GM12892 (cell line): ENCODE results near the gene PPP6R3.

Source experiments
- DNase-seq: peaks from one replicate; pipeline ENCODE4 v3.0.0; 2011; ENCODE audit not compliant: insufficient read length
- FAIRE-seq: peaks from 2 replicates; lab custom pipeline; 2011; peaks lifted over from hg19 to GRCh38; lab: Jason Lieb, UNC
- POLR2A ChIP-seq: IDR thresholded peaks from 2 replicates; pipeline ENCODE4 v1.6.1; 2011; ENCODE audit warnings: low read depth, low read length, control low read depth
- POLR2AphosphoS5 ChIP-seq: IDR thresholded peaks from 2 replicates; pipeline ENCODE4 v1.6.1; 2011; ENCODE audit warnings: low read depth, low read length, control low read depth
- TAF1 ChIP-seq: IDR thresholded peaks from 2 replicates; pipeline ENCODE4 v1.6.1; 2011; ENCODE audit warnings: low read depth, mild to moderate bottlenecking, control low read depth, low read length, borderline replicate concordance

The PPP6R3 gene

DNA sequence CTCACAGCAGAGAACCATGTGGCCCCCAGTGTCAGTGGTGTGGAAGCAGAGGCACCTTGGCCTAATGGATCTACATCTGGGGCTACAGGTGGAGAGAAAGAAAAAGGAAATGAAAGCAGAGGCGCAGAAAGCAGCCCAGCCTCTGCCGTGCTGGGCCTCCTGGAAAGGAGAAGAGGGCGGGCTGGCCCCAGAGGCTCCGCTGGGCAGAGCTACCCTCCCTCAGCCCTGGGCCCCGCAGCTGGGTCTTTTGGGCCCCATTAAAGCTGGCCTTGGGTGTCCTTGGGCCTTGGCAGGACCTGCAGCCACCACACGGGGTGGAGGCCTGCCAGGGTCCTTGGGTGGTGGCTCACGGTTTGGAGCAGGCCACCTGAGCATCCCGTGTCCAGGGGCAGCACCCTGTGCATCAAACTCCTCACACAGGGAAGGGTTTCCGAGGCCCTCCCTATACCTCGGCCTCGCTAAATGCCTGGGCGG is 192.2 kb downstream of the PPP6R3 start:
- DNase-seq, result no peak
- FAIRE-seq, result no peak
- TF ChIP-seq TAF1, result no peak
- TF ChIP-seq POLR2A, result no peak

DNA sequence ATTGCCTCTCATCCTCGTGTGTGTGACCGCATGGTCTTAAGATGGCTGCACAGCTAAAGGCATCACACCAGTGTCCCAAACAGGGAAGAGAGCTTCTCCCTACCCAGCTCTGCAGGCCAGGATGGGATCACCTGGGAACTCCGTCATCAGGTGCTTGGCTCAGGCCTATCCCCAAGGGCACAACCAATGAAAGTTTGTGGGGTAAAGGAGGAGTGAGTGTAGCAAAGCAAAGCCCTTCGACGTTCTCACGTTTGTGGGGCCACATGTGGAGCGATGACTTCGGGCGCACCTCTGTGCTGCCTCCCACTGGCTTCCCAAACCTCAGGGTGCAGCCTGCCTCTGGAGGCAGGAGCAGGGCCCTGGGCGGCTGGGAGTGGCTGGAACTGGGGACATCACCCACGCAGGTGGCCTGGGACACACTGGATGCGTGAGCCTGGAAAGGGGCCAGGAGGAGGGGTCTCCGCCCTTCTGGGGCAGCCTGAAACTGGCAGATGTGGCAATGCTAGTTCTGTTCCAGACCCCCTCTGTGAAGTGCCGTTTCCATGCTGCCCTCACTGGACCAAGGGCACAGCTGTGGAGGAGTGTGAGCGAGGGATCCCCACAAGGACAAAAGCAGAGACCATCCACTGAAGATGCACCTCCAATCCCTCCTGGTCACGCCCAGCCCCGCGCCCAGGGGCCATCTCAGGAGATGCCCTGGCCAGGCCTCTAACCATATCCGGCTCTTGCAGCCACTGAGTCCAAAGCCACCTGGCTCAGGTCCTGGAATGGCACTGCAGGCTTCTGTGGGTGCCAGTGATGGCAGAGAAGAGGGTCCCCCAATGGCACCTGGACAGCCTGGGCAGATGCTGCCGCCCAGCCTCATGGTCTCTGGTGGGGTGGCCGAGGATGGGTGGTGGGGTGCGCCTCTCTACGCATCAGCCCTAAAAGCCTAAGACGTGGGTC is 193.2 kb downstream of the PPP6R3 start:
- DNase-seq (no peak), FAIRE-seq (no peak)
- TF ChIP-seq POLR2A (no peak), TAF1 (no peak), POLR2AphosphoS5 (no peak)

- FAIRE-seq, result no peak
- TF ChIP-seq POLR2AphosphoS5, result no peak
- no peak for TF ChIP-seq POLR2A
- no peak for TF ChIP-seq TAF1
Observed at GRCh38 chr11:68654978-68655377, 194.4 kb downstream of the PPP6R3 start.

DNA sequence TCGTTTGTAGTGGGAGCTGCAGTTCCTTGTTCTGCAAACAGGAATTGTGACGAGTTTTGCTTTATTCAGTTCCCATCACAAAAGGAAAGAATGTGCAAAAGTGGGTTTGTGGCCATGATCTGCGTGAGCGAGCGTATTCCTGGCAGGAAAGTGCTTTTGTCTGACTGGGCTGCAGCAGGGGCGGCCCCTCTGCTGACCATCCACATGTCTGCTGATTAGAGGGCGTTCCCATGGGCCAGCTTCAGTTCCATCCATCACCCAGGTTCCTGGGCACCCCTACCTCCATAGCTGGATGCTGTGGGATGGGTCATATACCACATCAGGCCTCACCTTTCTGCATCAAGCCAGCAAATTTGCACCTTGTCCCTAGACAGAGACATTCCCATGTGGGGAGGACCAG is 194.9 kb downstream of the PPP6R3 start:
- TF ChIP-seq POLR2AphosphoS5, result no peak
- no peak for TF ChIP-seq TAF1
- DNase-seq, result no peak
- FAIRE-seq, result no peak

More at GRCh38 chr11:68654978-68655377, 194.4 kb downstream of the PPP6R3 start:
- no peak for DNase-seq

- TF ChIP-seq TAF1 (no peak), POLR2AphosphoS5 (no peak), POLR2A (no peak)
- no peak for DNase-seq
- no peak for FAIRE-seq
Observed at GRCh38 chr11:68655806-68656205, 195.3 kb downstream of the PPP6R3 start.

GRCh38 chr11:68657021-68657780 is 196.6 kb downstream of the PPP6R3 start:
- TF ChIP-seq TAF1, result no peak
- no peak for TF ChIP-seq POLR2A
- TF ChIP-seq POLR2AphosphoS5, result no peak
- DNase-seq, result no peak
- no peak for FAIRE-seq

DNA sequence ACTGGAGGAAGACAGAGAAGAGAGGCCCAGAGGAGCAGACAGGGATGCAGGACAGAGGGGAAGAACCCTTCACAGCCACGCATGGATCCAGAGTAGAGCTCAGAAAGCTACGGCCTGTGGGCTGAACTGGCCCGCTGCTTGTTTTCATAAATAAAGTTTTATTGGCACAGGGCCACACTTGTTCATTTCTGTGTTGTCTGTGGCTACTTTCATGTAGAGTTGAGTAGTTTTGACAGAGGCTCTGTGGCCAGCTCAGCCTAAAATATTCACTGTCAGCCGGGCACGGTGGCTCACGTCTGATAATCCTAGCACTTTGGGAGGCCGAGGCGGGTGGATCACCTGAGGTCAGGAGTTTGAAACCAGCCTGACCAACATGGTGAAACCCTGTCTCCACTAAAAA is 197.5 kb downstream of the PPP6R3 start:
- no peak for FAIRE-seq
- DNase-seq, result no peak
- TF ChIP-seq POLR2AphosphoS5, result no peak
- no peak for TF ChIP-seq POLR2A
- no peak for TF ChIP-seq TAF1

DNA sequence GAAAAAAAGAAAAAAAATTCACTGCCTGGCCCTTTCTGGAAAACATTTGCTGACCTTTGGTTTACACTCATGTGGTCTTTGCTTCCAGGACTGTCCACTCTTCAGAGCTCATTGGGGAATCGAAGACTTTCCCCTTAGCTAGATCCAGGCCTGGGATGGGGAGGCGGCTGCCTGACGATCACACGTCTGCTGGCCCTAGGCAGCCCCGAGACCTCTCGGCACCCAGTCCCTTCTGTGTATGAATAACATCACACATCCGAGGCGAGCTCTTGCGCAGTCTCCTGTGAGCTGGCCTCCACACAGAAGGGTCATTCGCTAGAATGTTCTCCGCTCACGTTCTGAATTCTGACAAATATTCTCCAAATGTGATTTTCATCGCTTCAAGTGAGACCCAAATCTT is 198.1 kb downstream of the PPP6R3 start:
- DNase-seq (no peak), FAIRE-seq (no peak)
- TF ChIP-seq POLR2A (no peak), TAF1 (no peak), POLR2AphosphoS5 (no peak)

DNA sequence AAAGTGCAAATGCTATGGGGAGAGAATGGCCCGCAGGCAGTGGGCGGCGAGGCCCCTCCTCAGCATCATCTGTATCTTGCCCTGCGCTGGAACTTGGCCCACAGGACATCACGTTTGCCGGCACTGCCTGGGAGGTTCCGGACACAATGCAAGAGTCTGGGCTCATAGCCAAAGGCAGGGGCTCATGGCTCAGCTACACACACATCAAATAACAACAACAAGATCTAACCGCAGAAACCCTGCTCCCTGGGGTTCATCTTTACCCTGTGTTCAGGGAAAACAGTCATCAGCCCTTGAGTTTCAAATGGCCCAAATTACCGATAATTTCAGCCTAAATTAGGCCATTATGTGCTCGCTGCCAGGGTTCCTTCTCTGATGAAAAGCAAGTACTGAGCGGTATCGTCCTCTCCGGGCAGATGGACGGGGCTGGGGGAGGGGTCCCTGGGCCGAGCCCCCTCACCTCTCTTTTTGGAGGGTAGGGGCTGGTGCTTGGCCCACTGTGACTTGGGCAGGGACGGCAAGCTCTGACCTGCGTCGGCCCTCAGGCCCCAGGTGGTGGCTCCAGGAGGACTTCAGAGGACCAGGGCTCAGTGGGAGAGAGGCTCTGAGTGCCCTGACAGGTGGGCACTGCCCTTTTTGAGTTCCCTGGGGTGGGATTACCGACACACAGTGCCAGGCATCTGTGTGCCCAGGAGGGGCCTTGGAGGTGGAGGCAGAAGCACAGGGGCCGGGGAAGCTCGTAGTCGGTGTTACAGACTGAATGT is 198.8 kb downstream of the PPP6R3 start:
- TF ChIP-seq POLR2AphosphoS5 (no peak), POLR2A (no peak), TAF1 (no peak)
- no peak for DNase-seq
- no peak for FAIRE-seq

DNA sequence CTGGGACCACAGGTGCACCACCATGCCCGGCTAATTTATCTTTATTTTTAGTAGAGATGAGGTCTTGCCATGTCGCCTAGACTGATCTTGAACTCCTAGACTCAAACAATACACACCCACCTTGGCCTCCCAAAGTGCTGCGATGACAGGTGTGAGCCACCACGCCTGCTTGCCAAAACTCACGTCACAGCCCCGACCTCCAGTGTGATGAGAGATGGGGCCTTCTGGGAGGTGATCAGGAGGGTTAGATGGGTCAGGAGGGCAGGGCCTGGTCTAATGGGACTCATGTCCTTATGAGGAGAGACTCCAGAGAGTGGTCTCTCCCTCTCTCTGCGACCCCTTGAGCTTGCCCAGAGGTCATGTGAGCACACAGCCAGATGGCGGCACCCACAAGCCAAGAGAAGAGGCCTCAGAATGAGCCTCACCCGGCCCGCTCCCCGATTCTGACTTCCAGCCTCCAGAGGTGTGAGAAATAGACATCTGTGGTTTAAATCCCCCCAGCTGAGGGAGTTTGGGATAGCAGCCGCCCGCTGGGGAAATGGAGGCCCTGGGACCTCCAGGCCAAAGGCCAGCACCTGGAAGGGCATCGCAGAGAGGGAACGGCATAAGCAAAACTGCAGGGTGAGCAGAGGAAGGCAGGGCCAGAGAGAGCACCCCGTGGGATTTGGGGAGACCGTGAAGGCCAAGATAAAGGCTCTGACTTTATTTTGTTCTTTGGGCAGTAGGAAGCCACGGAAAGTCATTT is 199.7 kb downstream of the PPP6R3 start:
- no peak for DNase-seq
- no peak for FAIRE-seq
- TF ChIP-seq POLR2AphosphoS5, result no peak
- no peak for TF ChIP-seq POLR2A
- no peak for TF ChIP-seq TAF1

DNA sequence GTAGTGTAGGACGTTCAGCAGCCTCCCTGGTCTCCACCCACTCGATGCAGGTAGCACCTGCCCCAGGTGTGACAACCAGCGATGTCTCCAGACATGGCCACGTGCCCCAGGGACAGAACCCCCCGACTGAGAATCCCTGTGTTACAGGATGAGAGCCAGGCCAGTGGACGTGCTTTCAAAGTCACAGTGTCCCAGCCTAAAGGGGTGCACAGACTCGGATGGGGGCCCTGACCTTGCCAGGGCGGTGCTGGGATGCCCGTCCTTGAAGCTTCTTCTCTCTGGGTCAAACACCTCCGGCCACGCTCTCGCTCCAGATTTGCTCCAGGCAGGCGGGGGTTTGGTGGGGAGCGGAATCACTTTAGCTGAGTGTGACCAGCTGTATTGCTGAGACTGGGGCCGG is 200.5 kb downstream of the PPP6R3 start:
- TF ChIP-seq POLR2AphosphoS5, result no peak
- no peak for TF ChIP-seq POLR2A
- no peak for TF ChIP-seq TAF1
- FAIRE-seq (no peak), DNase-seq (no peak)
